ENCODE data around the gene POLG2. TPM values are rescaled to one million over a fixed set of nuclear protein-coding genes. Genes with fewer than 3 reads are reported as not detected.
A peak's percentile ranks its signal among the peaks of the same experiment; 100 is the strongest.

Gene POLG2
- total and polyA plus RNA-seq, 9 of the 15 experiments (the other 6 are each of a cell fraction or from before 2014, with no cell fraction given): 13.4 to 44.8 (median 37.0) TPM

DNA sequence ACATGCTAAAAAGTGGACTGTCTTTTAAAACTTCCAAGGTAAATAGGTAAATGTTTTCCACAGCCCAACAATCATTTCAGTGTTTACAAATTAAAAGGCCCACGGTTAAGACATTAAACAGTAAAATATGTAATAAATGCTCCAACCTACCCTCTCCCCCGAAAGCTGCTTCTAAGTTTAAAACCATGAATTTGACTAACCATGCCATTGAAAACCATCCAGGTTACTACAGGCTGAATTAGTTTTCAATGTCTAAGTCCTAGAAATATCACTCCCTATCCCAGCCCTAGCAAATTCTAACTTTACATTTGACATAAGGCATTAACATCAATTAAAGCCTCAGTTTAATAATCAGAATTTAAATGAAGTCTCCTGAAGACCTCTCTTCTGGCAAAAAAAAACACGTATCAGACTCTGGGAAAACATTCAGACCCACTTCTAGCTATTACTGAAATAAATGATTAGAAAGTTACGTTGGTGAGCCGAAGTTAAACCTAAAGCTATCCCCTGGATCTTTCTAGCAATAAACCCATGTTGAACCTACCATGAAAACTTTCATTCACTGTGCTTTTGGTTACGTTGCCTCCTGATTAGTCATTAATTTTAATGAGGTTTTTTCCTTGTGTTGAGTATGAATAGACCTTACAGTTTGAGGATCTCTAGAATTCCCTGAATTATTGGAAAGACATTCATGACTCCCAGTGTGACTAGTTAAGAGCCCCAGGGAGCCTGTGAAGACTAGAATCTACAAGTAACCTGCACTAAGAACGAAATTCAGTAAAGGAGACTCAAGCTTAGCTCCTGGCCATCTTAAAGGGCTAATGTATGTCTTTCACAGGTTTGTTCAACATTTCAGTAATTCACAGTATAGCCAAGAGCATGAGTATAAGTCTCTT, 1.7 kb upstream of the POLG2 start (continued):
- TF ChIP-seq SAP30 (IDR thresholded peaks at IDR 0.05; ENCODE audit: borderline replicate concordance, insufficient read depth, low read depth, low read length, poor library complexity, severe bottlenecking) (no peak), ZNF124 (CRISPR knock-in tag; IDR thresholded peaks at IDR 0.05) (no peak), TAF15 (IDR thresholded peaks at IDR 0.05; ENCODE audit: low read depth, low read length) (no peak), MAFG (tag; conservative IDR thresholded peaks at IDR 0.05) (no peak), EZH2 (IDR thresholded peaks at IDR 0.05; ENCODE audit: borderline replicate concordance, low read depth, low read length) (no peak), PHTF2 (CRISPR knock-in tag; IDR thresholded peaks at IDR 0.05) (0 out of 2 replicates have a peak, but pooled peaks have one; percentile 12), YY1 (IDR thresholded peaks at IDR 0.05; ENCODE audit: borderline replicate concordance in 1 of 3, control insufficient read depth in 1 of 3, extremely low read depth in 1 of 3, insufficient read depth in 3 of 3, insufficient read length in 1 of 3, insufficient replicate concordance in 2 of 3, low read depth in 1 of 3, low read length in 2 of 3) (no peak), ZNF717 (CRISPR knock-in tag; IDR thresholded peaks at IDR 0.05) (no peak), PYGO2 (tag; IDR thresholded peaks at IDR 0.05) (no peak), POLR2G (IDR thresholded peaks at IDR 0.05; ENCODE audit: low read depth, low read length) (peak; percentile 66), WHSC1 (IDR thresholded peaks at IDR 0.05; ENCODE audit: low read length) (no peak), BACH1 (tag; IDR thresholded peaks at IDR 0.05) (no peak), E2F5 (CRISPR knock-in tag; IDR thresholded peaks at IDR 0.05) (no peak), HDAC8 (tag; IDR thresholded peaks at IDR 0.05) (no peak), SIN3A (IDR thresholded peaks at IDR 0.05; ENCODE audit: borderline replicate concordance in 2 of 2, control insufficient read depth in 1 of 2, low read depth in 2 of 2, low read length in 2 of 2) (peak in 1 of 2 experiments; percentile 42; a peak in 1 of 4 replicates), ELF2 (CRISPR knock-in tag; IDR thresholded peaks at IDR 0.05) (no peak), ZKSCAN8 (CRISPR knock-in tag; IDR thresholded peaks at IDR 0.05) (no peak), NCOA1 (IDR thresholded peaks at IDR 0.05; ENCODE audit: low read depth) (no peak), NR3C1 (CRISPR knock-in tag; IDR thresholded peaks at IDR 0.05) (no peak), HDAC3 (IDR thresholded peaks at IDR 0.05; ENCODE audit: borderline replicate concordance, partially characterized antibody) (no peak), PTRF (tag; IDR thresholded peaks at IDR 0.05) (no peak), NFIX (CRISPR knock-in tag; IDR thresholded peaks at IDR 0.05; ENCODE audit: low read depth) (no peak), HNRNPLL (IDR thresholded peaks at IDR 0.05; ENCODE audit: low read depth, low read length, poor library complexity, severe bottlenecking) (no peak), ZBTB33 (CRISPR knock-in tag; IDR thresholded peaks at IDR 0.05) (no peak), ZNF140 (CRISPR knock-in tag; IDR thresholded peaks at IDR 0.05) (no peak), CAMTA2 (CRISPR knock-in tag; conservative IDR thresholded peaks at IDR 0.05) (no peak)
